H1 (cell line): ENCODE measurements around the gene SLC44A1.

Experiments
- CREB1 ChIP-seq: IDR thresholded peaks from 2 replicates; pipeline ENCODE4 v1.6.1; 2012; ENCODE audit warnings: inconsistent platforms
- EZH2 ChIP-seq: fragments of 200-600 bp; sonication (generic); IDR thresholded peaks from 2 replicates; pipeline ENCODE4 v1.7.1; 2012; ENCODE audit warnings: low read depth, mild to moderate bottlenecking, moderate library complexity, low read length, inconsistent platforms; ENCODE audit not compliant: severe bottlenecking
- HDAC2 ChIP-seq, 2 experiments: fragments of 300-600 bp in 1 of 2; sonication (generic) in 1 of 2; IDR thresholded peaks; 2 replicates each; pipeline ENCODE4 v1.6.1; 2011 to 2012; ENCODE audit warnings: low read depth in 2 of 2, low read length in 2 of 2, mild to moderate bottlenecking in 2 of 2, moderate library complexity in 2 of 2, borderline replicate concordance in 1 of 2, inconsistent platforms in 1 of 2
- POLR2AphosphoS5 ChIP-seq: IDR thresholded peaks from 2 replicates; pipeline ENCODE4 v1.6.1; 2011; ENCODE audit warnings: low read depth, low read length
- SIN3A ChIP-seq, 2 experiments: IDR thresholded peaks in 1 of 2; conservative IDR thresholded peaks in 1 of 2; 2 replicates each; pipeline ENCODE4 v1.6.1; 2011 to 2012; ENCODE audit warnings: low read length in 2 of 2, improper control_type of control experiment in 1 of 2, low read depth in 1 of 2, mild to moderate bottlenecking in 1 of 2
- TF ChIP-seq, protein P1 (sequence below), 3 experiments: IDR thresholded peaks; 1 replicate in 2 of 3; 2 replicates in 1 of 3; pipeline versions ENCODE4 v1.5.1 to v1.6.1; 2011; ENCODE audit warnings: low read length in 3 of 3, mild to moderate bottlenecking in 3 of 3, inconsistent platforms in 2 of 3, low read depth in 1 of 3, moderate library complexity in 1 of 3; ENCODE audit not compliant: insufficient read depth in 1 of 3; ENCODE audit errors: control extremely low read depth in 1 of 3

DNA sequence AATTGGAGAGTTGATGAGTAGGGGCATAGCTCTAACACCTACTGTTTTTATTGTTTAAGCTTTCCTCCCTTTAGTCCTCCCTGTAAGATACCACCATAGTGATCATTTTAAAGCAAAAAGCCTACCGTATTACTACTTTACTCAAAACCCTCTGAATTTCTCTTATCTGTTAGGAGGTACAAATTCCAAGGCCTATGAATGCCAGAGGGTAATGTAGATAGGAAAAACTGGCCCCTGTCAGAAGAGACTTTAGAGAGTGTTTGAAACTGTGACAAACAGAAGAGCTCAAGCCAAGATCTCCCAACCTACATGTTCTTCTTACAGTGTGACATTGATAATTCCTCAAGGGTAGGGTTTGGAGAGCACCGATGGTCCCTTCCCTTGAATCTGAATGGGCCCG lies 7.2 kb upstream of the SLC44A1 start:
- no peak for TF ChIP-seq CREB1
- TF ChIP-seq HDAC2 (IDR thresholded peaks at IDR 0.05; ENCODE audit: borderline replicate concordance in 1 of 2, low read depth in 2 of 2, low read length in 2 of 2), result no peak
- TF ChIP-seq, protein P1, sequence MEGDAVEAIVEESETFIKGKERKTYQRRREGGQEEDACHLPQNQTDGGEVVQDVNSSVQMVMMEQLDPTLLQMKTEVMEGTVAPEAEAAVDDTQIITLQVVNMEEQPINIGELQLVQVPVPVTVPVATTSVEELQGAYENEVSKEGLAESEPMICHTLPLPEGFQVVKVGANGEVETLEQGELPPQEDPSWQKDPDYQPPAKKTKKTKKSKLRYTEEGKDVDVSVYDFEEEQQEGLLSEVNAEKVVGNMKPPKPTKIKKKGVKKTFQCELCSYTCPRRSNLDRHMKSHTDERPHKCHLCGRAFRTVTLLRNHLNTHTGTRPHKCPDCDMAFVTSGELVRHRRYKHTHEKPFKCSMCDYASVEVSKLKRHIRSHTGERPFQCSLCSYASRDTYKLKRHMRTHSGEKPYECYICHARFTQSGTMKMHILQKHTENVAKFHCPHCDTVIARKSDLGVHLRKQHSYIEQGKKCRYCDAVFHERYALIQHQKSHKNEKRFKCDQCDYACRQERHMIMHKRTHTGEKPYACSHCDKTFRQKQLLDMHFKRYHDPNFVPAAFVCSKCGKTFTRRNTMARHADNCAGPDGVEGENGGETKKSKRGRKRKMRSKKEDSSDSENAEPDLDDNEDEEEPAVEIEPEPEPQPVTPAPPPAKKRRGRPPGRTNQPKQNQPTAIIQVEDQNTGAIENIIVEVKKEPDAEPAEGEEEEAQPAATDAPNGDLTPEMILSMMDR (IDR thresholded peaks at IDR 0.05; ENCODE audit: control extremely low read depth in 1 of 3, insufficient read depth in 1 of 3, low read depth in 1 of 3, low read length in 3 of 3), result no peak
- TF ChIP-seq SIN3A (conservative IDR thresholded peaks at IDR 0.05 in 1 of 2, IDR thresholded peaks at IDR 0.05 in 1 of 2; ENCODE audit: low read depth in 1 of 2, low read length in 2 of 2), result no peak
- no peak for TF ChIP-seq POLR2AphosphoS5
- TF ChIP-seq EZH2, result no peak
